Body of pancreas (tissue), 4 donors: ENCODE data around the gene RAB5IF. TPM values are rescaled to one million over a fixed set of nuclear protein-coding genes. Genes with fewer than 3 reads are reported as not detected.
A peak's percentile ranks its signal among the peaks of the same experiment; 100 is the strongest.

Source experiments
- ATAC-seq: fragments of 150-250 bp; one replicate; pipeline ENCODE4 v1.9.1; 2016
- DNase-seq, 4 donors: peaks; one replicate each; pipeline ENCODE4 v3.0.0-alpha.2; 2019
- H3K27ac ChIP-seq, 4 donors: fragments of 200-600 bp; sonication (generic); 1 replicate in 3 of 4; 2 replicates in 1 of 4; pipeline versions ENCODE4 v1.5.1 to v1.6.1; 2016 to 2019; ENCODE audit warnings: mild to moderate bottlenecking in 1 of 4, mixed read lengths in 1 of 4, moderate library complexity in 1 of 4
- H3K27me3 ChIP-seq, 2 donors: fragments of 200-600 bp; sonication (generic); one replicate each; pipeline ENCODE4 v1.6.0; 2016; ENCODE audit warnings: mild to moderate bottlenecking in 1 of 2
- H3K36me3 ChIP-seq, 2 donors: fragments of 200-600 bp; sonication (generic); replicated peaks in 1 of 2; 2 replicates each; pipeline ENCODE4 v1.5.1; 2016; ENCODE audit warnings: low read depth in 2 of 2; ENCODE audit not compliant: insufficient read depth in 1 of 2
- H3K4me1 ChIP-seq: fragments of 200-600 bp; sonication (generic); one replicate; pipeline ENCODE4 v1.6.0; 2016
- H3K4me3 ChIP-seq, 2 donors: fragments of 200-600 bp; sonication (generic); 1 replicate in 1 of 2; 2 replicates in 1 of 2; pipeline ENCODE4 v1.5.1; 2016 to 2019
- H3K9me3 ChIP-seq, 3 donors: fragments of 200-600 bp; sonication (generic); 1 replicate in 2 of 3; 2 replicates in 1 of 3; pipeline ENCODE4 v1.5.1; 2016
- POLR2A ChIP-seq, 3 donors: fragments of 450-650 bp; IDR thresholded peaks; one replicate each; pipeline ENCODE4 v1.6.1; 2016; ENCODE audit warnings: antibody characterized with exemption in 3 of 3, mild to moderate bottlenecking in 2 of 3
- WGBS, 2 donors: methylation state at CpG; one replicate each; pipeline ENCODE4 v1.1.5; 2017; 5-methylcytosine and 5-hydroxymethylcytosine counted together
- intact Hi-C: fragments of 100-400 bp; cut with DNase I; formaldehyde crosslinking; loops from one replicate; pipeline ENCODE4 v1.15.1; 2023
- total RNA-seq, 2 donors: library from RNA; depleted of rRNA; stranded (reverse); fragments of >200 nt; gene quantifications; one replicate each; pipeline ENCODE4 v1.1.0, GENCODE V29; 2016
- TF ChIP-seq, protein P1 (sequence below), 7 experiments: fragments of 450-650 bp in 4 of 7; fragments of 200-600 bp in 3 of 7; sonication (generic) in 3 of 7; IDR thresholded peaks; one replicate each; pipeline ENCODE4 v1.5.1; 2016 to 2019; ENCODE audit warnings: antibody characterized with exemption in 7 of 7

The RAB5IF gene
- total RNA-seq, 2 donors from 2014 or later = 27.0 to 42.0 TPM

DNA sequence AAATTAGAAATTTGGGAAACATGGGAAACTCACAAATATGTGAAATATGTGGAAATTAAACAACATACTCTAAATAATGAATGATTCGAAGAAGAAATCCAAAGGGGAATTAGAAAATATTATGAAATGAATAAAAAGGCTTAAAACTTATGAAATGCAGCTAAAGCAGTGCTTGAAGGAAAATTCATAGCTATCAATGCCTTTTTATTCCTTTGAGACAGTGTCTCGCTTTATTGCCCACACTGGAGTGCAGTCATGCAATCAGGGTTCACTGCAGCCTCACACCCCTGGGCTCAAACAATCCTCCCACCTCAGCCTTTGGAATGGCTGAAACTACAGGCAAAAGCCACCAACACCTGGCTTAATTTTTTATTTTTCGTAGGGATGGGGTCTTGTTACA lies 40.1 kb upstream of the RAB5IF start:
- Histone ChIP-seq H3K4me1 (no peaks in the 10 kb centered on the region), H3K27me3 (no peaks in the 10 kb centered on the region), H3K4me3 (no peak overlapping the region), H3K27ac (no peak overlapping the region), H3K36me3 (no peaks in the 10 kb centered on the region), H3K9me3 (no peaks in the 10 kb centered on the region)
- no peak for DNase-seq
- intact Hi-C loops = no loop called here
- TF ChIP-seq, protein P1, sequence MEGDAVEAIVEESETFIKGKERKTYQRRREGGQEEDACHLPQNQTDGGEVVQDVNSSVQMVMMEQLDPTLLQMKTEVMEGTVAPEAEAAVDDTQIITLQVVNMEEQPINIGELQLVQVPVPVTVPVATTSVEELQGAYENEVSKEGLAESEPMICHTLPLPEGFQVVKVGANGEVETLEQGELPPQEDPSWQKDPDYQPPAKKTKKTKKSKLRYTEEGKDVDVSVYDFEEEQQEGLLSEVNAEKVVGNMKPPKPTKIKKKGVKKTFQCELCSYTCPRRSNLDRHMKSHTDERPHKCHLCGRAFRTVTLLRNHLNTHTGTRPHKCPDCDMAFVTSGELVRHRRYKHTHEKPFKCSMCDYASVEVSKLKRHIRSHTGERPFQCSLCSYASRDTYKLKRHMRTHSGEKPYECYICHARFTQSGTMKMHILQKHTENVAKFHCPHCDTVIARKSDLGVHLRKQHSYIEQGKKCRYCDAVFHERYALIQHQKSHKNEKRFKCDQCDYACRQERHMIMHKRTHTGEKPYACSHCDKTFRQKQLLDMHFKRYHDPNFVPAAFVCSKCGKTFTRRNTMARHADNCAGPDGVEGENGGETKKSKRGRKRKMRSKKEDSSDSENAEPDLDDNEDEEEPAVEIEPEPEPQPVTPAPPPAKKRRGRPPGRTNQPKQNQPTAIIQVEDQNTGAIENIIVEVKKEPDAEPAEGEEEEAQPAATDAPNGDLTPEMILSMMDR (IDR thresholded peaks at IDR 0.05) = no peak
- TF ChIP-seq POLR2A (IDR thresholded peaks at IDR 0.05) = no peak
- ATAC-seq = no peak
- WGBS, 2 donors = 91 to 94% methylated on average over 3 of the region's 3 CpGs

DNA sequence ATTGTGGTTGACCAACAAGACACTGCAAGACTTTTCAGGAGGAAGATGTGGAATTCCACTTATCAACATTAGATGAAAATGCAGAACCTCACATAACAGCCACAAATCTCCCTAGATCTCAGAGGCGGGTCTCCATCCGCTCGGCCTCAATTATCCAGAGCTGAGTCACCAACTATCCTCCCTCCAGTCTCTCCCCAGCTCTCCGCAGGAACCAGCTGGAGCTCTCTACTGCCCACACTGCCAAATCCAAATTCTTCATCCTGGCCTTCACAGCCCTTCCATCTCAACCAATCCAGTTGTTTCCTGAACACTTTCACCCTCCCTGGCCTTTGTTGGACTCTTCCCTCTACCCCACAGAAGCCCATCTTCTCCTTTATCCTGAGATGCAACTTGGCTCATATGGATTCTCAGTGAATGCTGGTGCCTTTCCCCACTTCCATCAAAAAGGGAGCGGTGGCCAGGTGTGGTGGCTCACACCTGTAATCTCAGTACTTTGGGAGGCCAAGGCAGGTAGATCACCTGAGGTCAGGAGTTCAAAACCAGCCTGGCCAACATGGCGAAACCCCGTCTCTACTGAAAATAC lies 35.6 kb upstream of the RAB5IF start:
- intact Hi-C loops = no loop called here
- no peak for TF ChIP-seq POLR2A (IDR thresholded peaks at IDR 0.05)
- TF ChIP-seq, protein P1 (IDR thresholded peaks at IDR 0.05) = no peak
- no peak overlapping the region for H3K27ac ChIP-seq
- 87 to 93% methylated on average over 7 of the region's 7 CpGs for WGBS, 2 donors
- DNase-seq = no peak
- H3K4me3 ChIP-seq = no peak overlapping the region
- H3K27me3 ChIP-seq = no peaks in the 10 kb centered on the region
- H3K36me3 ChIP-seq = no peaks in the 10 kb centered on the region
- no peaks in the 10 kb centered on the region for H3K9me3 ChIP-seq
- ATAC-seq = no peak
- H3K4me1 ChIP-seq = peaks cover 15% of the 10 kb centered on the region

DNA sequence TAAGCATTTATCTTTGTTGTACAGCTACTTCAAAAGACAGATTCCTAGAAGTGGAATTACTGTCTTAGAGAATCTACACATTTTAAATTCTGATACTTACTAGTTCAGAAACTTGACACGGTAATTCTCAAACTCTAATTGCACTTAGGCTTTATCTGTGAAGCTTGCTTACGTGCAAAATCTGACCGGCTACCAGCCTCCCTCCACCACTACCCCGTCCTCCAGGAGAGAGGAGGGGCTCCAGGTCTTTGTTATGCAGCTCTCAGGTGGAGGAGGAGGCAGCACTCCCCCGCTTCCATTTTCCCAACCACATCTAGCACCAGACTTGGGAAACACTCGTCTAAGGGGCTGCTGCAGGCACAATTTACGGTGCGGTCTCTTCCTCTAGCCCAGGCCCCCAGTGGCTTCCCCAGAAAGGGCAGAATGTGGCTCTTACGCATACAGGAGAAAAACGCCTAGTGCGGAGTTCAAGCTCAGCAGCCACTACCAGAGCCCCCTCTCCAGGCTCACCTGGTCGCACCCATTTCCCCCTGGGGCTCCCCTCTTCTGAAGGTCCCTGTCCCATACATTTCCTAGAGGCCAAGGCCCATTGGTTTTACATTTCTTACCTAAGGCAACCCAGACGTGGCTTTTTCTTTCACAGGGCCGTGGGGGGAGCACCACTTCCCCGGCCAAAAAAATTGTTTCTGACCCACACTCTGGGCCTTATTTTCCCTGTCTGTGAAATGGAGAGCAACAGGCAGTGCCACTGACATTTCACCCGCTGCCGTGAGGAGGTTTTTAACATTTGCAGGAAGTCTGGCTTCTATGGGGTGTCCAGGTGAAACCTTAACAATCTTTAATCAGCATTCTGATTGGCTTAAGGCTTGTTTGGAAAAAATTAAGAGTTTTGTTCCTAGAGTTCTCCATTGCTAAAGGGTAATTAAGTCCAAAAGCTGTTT lies 33.7 kb upstream of the RAB5IF start:
- Histone ChIP-seq H3K9me3 (no peaks in the 10 kb centered on the region), H3K36me3 (no peaks in the 10 kb centered on the region), H3K27me3 (no peaks in the 10 kb centered on the region), H3K27ac (peak overlapping the region; percentile 87 to 98 (median 96)), H3K4me1 (peaks cover 33% of the 10 kb centered on the region), H3K4me3 (no peak overlapping the region)
- no peak for TF ChIP-seq POLR2A (IDR thresholded peaks at IDR 0.05)
- TF ChIP-seq, protein P1 (IDR thresholded peaks at IDR 0.05) = no peak
- 55 to 75% methylated on average over 17 of the region's 17 CpGs for WGBS, 2 donors
- ATAC-seq (no peak), DNase-seq (no peak)
- intact Hi-C loops = no loop called here

DNA sequence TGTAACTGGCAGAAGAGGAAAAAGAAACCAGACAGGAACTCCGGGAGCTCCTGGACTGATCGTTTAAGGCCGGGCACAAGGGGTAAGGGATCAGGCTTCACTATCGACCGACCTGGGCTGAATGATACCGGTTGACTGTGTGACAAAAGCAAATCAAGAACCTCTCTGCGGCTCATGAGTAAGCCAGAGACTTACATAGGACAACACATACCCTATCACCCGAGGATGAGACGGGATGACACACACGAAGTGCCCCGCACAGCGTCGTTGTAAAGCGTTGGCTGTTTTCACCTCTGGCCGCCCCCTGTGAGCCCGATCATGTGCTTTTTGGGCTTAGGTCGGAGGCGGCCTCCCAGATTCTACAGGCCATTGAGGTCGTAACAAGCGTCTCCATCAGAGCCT lies 32.9 kb upstream of the RAB5IF start:
- H3K36me3 ChIP-seq = no peaks in the 10 kb centered on the region
- H3K27ac ChIP-seq = peak overlapping the region; percentile 87 to 98 (median 96)
- intact Hi-C loops = no loop called here
- H3K4me1 ChIP-seq = peaks cover 33% of the 10 kb centered on the region
- no peaks in the 10 kb centered on the region for H3K9me3 ChIP-seq
- peak; percentile 33 to 46 (median 44) for DNase-seq
- ATAC-seq = peak; percentile 25
- H3K4me3 ChIP-seq = no peak overlapping the region
- H3K27me3 ChIP-seq = no peaks in the 10 kb centered on the region
- WGBS, 2 donors = 17 to 23% methylated on average over 10 to 20 of the region's 20 CpGs
- TF ChIP-seq, protein P1 (IDR thresholded peaks at IDR 0.05) = no peak
- TF ChIP-seq POLR2A (IDR thresholded peaks at IDR 0.05) = no peak
